RWPE2 (cell line): Measurements from ENCODE around the gene CRIP1.

ENCODE experiments used
- ATAC-seq: fragments of 200-7000 bp; cut with Tn5 transposase; 3 replicates; pipeline ENCODE4 v1.9.1; 2021; ENCODE audit warnings: low read depth
- DNase-seq: peaks from one replicate; pipeline ENCODE4 v3.0.0-alpha.2; 2020; ENCODE audit warnings: low spot score
- H3K27ac ChIP-seq: fragments of 450-650 bp; 2 replicates; pipeline ENCODE4 v1.5.1; 2017; ENCODE audit warnings: mild to moderate bottlenecking; ENCODE audit not compliant: poor library complexity, severe bottlenecking
- H3K27me3 ChIP-seq: fragments of 250-450 bp; sonication (Bioruptor Pico); 2 replicates; pipeline ENCODE4 v1.5.1; 2021; ENCODE audit warnings: mild to moderate bottlenecking, moderate library complexity; ENCODE audit not compliant: insufficient read depth, poor library complexity, severe bottlenecking
- H3K36me3 ChIP-seq: fragments of 250-450 bp; sonication (Bioruptor Pico); 2 replicates; pipeline ENCODE4 v1.5.1; 2020; ENCODE audit warnings: low read depth, mild to moderate bottlenecking, moderate library complexity
- H3K4me1 ChIP-seq: fragments of 250-450 bp; sonication (Bioruptor Pico); 2 replicates; pipeline ENCODE4 v1.5.1; 2021; ENCODE audit warnings: mild to moderate bottlenecking, moderate library complexity; ENCODE audit not compliant: insufficient read depth, poor library complexity, severe bottlenecking
- H3K4me3 ChIP-seq: fragments of 250-450 bp; sonication (Bioruptor Pico); 2 replicates; pipeline ENCODE4 v1.5.1; 2021; ENCODE audit warnings: mild to moderate bottlenecking, moderate library complexity; ENCODE audit not compliant: severe bottlenecking
- H3K9me3 ChIP-seq: fragments of 250-450 bp; sonication (Bioruptor Pico); 2 replicates; pipeline ENCODE4 v1.5.1; 2021; ENCODE audit warnings: mild to moderate bottlenecking, moderate library complexity; ENCODE audit not compliant: severe bottlenecking
- CTCF ChIP-seq: fragments of 450-650 bp; IDR thresholded peaks from one replicate; pipeline ENCODE4 v1.5.1; 2017; ENCODE audit warnings: mild to moderate bottlenecking, moderate library complexity; ENCODE audit not compliant: poor library complexity, severe bottlenecking

CRIP1 gene

GRCh38 chr14:105444859-105445258 is 41.8 kb upstream of the CRIP1 start:
- Histone ChIP-seq H3K27me3 (no peaks in the 10 kb centered on the region), H3K4me3 (no peak overlapping the region), H3K9me3 (no peaks in the 10 kb centered on the region), H3K4me1 (no peaks in the 10 kb centered on the region), H3K36me3 (peaks cover 42% of the 10 kb centered on the region), H3K27ac (no peak overlapping the region)
- DNase-seq (no peak), ATAC-seq (no peak)
- no peak for TF ChIP-seq CTCF

GRCh38 chr14:105445290-105445689 is 41.4 kb upstream of the CRIP1 start:
- DNase-seq = no peak
- TF ChIP-seq CTCF = no peak
- Histone ChIP-seq H3K27me3 (no peaks in the 10 kb centered on the region), H3K36me3 (peaks cover 46% of the 10 kb centered on the region), H3K9me3 (no peaks in the 10 kb centered on the region), H3K27ac (no peak overlapping the region), H3K4me3 (no peak overlapping the region), H3K4me1 (no peaks in the 10 kb centered on the region)
- ATAC-seq = no peak

GRCh38 chr14:105445901-105446845 is 40.5 kb upstream of the CRIP1 start:
- Histone ChIP-seq H3K4me1 (no peaks in the 10 kb centered on the region), H3K9me3 (no peaks in the 10 kb centered on the region), H3K36me3 (peaks cover 52% of the 10 kb centered on the region), H3K27ac (no peak overlapping the region), H3K27me3 (no peaks in the 10 kb centered on the region), H3K4me3 (no peak overlapping the region)
- no peak for DNase-seq
- no peak for ATAC-seq
- TF ChIP-seq CTCF = no peak

GRCh38 chr14:105446971-105447370 is 39.7 kb upstream of the CRIP1 start:
- Histone ChIP-seq H3K9me3 (no peaks in the 10 kb centered on the region), H3K27me3 (no peaks in the 10 kb centered on the region), H3K27ac (no peak overlapping the region), H3K36me3 (peaks cover 51% of the 10 kb centered on the region), H3K4me1 (no peaks in the 10 kb centered on the region), H3K4me3 (no peak overlapping the region)
- DNase-seq = no peak
- no peak for TF ChIP-seq CTCF
- no peak for ATAC-seq
